HG03175 (cell line): ENCODE measurements around the gene BIN1.

Experiments
- ATAC-seq: cut with Tn5 transposase; IDR thresholded peaks from one replicate; pipeline ENCODE4 v1.9.1; 2021; ENCODE audit warnings: mild to moderate bottlenecking, moderate library complexity; ENCODE audit not compliant: unreplicated experiment

The BIN1 gene

DNA sequence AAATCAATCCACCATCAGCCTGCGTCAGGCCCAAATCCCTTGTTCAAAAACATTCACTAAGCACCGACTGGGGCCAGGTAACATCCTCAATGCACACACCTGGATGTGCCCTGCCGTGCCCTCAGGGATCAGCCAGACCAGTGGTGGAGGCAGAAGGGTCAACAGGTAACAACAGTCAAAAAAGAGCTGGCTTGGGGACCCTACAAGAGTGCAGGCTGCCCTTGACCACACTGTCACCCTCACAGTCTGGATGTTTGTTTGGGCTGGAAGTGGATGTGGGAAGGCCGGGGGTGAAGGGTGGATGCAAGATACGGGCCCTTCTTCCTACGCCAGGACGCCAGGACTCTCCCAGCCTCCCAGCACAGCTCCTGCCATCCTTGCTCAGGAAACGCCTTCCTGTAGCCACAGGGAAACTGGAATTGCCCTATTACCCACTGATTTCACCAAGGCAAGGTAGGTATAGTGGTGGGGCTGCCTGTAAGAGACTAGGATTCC lies 2.7 kb downstream of the BIN1 start:
- no peak for ATAC-seq

GRCh38 chr2:127103243-127104165 lies 3.5 kb downstream of the BIN1 start:
- no peak for ATAC-seq

DNA sequence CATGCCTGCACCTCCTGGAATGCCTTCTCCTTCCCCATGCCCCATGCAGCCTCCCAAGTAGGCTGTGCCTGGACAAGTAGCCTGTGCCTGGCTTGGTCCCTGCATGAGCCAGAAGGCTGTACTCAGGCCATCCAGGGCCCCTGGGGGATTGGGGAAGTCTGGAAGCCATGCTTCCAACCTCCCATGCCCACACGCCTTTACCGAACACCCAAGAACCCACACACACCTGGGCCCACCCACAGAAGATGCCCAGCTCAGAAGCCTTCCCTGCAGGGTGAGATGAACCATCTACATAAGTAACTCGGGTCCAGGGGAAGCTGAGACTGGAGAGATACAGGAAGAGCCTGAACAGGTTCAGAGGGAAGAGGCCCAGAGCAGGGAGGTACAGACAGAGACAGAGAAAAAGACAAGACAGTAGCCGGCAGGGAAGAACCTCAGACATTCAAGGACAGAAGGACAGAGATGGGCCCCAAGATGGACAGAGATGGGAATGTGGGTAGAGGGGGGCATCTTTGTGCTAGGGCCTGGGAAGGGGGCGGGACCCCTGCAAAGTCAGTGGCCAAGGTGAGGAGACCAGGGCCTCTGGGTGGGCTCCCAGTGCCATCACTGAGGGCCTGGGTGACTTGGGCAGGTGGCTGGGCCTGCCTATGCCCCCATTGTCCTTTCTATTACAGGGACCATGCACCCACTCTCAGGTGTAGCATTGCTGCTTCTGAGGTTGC lies 4.3 kb downstream of the BIN1 start:
- no peak for ATAC-seq

DNA sequence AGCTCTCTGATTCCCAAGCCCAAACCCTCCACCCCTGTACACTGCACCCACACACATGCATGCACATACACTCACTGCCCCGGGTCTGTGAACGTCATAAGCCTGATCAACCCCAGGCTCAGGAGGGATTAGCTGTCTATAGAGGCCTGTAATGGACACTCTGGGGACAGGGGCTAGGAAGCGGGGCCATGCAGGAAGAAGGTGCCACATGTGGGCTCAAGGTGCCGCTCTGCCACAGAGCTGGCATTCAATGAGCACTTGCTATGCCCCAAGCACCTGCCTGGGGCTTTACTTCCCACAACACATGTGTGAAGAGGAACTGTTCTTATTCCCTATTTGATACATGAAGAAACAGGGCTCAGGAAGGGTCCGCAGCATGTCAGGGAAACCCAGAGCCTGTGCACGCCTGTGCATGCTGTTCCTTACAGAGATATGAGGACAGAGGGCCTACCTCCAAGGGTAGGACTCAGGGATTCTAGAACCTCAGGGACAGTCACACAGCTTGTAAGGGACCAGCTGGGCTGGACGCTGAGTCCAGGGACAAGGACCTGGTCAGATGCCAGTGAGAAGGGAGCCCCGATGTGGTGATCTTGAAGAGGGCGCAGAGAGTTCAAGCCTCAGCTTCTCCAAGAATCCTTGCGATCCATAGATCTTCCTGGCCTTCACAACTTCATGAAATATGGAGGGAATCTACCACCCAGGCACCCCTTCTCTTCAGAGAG lies 5.0 kb downstream of the BIN1 start:
- no peak for ATAC-seq

DNA sequence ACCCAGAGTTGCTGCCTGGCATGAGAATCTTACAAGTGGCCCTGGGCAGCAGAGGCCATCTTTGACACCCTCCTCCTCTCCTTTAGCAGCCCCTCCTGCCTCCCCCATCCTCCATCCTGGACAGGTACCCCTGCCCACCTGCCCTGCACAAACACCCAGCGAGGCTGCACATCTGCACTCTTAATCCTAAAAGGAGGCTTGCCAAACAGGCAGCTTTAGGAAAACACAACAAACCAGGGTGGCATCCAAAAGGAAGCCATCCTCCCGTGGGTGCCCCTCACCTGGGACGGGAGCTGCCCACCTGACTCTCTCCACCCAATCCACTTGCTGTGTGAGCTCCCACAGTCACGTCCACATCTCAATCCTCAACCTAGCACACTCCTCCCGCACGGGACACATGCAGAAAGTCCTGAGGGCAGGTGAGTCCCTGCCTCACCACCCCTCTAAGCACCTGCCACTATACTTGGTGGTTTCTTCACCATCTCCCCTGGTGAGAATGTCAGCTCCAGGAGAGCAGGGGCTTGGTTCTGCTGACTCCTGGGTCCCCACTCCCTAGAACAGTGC lies 5.8 kb downstream of the BIN1 start:
- ATAC-seq = no peak

DNA sequence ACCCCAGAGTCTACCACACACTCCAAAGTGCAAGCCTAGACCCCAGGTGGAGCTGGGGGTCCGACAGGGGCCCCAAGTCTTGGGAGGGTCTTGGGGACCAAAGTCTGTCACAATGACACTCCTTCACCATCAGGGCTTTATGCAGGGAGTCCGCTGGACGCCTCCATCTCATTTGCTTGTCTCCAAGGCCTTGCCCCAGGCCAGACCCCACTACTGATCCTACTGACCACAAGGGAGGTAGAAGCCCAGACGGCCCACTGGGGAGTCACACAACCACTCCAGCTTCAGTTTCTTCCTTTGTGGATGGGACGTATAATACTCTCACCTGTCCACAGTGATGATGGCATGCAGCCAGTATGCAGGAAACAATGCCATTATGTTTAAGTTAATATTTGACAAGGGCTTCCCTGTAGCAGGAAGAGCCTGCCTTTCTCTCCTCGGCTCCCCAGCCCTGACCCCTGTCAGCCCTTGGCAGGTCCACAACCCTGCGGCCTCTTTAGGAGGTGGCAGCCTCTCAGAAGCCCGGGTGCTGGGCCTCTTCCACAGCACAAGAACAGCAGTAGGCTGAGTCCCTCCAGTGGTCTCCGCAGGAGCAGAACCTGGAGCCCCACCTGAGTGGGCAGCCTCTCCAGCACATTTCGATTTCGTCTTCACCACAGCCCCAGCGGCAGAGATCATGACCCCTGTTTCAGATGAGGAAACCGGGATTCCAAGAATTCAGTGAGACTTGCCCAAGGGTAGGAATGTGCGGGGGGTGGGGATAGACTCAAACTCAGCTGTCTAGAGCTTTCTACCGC lies 6.5 kb downstream of the BIN1 start:
- no peak for ATAC-seq

DNA sequence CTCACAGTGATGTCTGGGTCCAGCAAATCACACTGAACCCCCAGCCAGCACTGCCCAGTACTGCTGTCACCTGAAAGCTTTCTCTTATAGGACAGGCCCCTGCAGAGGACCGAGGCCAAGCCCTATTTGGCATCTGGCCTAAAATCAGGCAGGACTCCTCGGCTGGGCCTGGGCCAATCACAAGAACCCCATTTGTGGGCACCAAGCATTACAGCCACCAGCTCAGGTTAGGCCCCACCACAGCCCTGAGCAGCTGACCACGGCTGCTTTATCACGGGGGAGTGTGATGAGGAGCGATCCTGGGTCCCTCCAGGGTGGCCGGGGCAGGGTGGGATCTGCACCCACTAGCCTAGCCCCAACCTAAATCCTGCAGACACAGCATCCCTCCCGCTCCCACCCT lies 8.2 kb downstream of the BIN1 start:
- ATAC-seq = no peak

DNA sequence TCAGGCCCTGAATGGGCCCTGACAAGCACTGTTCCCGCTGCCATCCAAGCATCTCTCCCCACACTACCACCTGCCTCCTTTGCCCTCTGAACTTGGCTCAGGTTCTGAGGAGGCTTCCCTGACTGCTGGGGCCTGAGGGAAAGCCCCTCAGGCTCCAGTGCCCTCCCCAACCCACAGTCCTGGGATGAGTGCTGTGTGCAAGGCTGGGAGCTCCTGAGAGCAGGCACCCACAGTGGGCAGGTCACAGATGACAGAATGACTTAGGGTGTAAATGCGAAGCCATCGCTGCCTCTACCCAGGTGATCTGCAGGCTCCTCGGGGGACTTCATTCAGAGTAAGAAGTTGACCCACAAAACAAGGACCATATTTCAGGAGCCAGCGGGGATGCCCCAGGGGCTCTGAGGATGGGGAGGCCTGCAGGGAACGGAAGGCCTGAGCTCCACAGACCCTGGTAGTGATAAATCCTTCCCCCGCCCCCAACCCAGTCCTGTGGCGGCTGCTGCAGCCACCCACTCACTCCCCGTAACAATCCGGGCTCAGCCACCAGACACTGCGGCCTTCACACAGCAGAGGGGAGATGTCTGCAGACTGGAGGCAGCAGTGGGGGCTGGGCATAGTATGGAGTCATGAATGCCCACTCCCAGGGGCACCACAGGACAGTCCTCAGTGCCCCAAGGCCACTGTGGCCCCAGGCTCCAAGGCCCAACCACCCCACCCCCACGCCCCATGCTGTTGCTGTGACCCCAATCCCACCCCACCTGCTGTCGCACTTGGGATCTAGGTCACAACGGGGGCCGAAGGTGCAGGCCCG lies 8.9 kb downstream of the BIN1 start:
- no peak for ATAC-seq

DNA sequence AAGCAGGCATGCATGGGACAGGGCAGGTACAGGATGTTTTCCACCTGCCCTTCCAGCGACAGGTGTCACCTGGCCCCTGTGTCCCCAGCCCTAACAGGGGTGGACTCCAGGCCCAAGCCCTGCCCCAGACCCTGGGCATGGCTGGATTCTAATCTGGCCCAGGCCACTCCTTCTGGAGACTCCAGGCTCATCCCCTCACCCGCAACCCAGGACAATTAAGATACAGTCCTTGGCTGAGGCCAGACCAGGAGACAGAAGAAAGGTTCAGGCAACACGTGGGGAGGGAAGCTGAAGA lies 9.5 kb downstream of the BIN1 start:
- ATAC-seq = no peak

- ATAC-seq = no peak
These were observed 10.1 kb downstream of the BIN1 start for GRCh38 chr2:127096718-127097470.

DNA sequence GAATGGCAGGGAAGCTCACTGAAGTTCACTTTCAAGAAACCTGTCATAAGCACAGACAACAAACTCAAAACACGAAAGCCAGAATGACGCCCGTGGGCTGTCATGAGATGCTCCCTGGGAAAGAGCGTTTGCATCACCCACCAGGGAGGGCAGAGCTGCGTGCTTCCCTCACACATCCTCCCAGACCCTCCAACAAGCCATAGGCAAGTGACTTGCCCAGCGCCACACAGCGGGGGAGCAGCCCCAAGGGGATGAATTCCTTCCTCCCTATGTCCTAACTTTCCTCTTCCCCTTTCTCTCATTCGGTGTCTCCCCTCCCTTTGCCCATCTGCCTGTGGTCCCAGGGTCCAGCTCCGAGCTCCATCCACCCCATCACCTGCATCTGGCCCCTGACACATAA lies 10.7 kb downstream of the BIN1 start:
- ATAC-seq = no peak

- ATAC-seq = no peak
These were observed 11.2 kb downstream of the BIN1 start for GRCh38 chr2:127095784-127096183.

DNA sequence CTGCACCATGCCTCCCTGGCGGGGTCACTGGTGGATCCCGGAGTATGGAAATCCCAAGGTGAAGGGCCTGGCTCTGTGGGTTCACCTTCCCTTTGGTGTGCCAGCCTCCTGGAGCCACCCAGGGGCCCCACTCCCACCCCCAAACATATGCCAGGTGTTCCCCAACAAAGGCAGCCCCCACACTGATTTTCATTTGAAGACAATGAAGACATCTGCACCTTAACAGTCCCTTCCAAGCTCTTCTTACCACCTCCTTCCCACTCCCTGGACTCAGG lies 11.7 kb downstream of the BIN1 start:
- no peak for ATAC-seq

GRCh38 chr2:127094509-127095366 lies 12.2 kb downstream of the BIN1 start:
- ATAC-seq = no peak

- no peak for ATAC-seq
These were observed 13.2 kb downstream of the BIN1 start for GRCh38 chr2:127093648-127094210.

DNA sequence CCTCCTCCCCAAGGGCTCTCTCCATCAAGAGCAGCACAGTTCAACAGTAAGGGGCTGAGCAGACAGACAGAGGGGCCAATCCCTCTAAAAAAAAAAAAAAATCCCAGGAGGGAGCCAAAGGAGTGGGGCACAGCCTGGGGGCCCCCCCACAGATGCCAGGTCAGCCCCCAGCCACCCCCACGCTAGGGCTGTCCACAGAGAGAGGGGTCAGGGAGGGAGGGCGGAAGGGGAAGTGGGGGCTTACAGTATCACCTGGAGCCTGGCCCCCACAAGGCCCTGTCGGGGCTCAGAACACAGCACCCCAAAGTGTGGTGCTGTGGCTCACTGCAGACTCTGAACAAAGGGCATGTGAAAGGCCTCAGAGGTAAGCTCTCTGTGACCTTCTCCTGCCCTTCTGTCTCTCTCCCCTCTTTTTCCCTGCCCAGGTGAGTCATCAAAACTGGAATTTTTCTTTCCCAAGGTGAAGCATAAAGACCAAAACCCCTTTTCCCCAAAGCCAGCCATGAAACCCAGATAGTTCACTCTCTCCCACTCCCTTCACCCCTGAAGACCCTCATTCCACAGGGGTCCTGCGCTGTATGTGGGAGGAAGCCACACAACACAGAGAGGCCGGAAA lies 13.9 kb downstream of the BIN1 start:
- ATAC-seq = no peak

- ATAC-seq = no peak
These were observed 14.6 kb downstream of the BIN1 start for GRCh38 chr2:127092306-127092705.
